ENCODE data around the gene EIF4A2.

DNA sequence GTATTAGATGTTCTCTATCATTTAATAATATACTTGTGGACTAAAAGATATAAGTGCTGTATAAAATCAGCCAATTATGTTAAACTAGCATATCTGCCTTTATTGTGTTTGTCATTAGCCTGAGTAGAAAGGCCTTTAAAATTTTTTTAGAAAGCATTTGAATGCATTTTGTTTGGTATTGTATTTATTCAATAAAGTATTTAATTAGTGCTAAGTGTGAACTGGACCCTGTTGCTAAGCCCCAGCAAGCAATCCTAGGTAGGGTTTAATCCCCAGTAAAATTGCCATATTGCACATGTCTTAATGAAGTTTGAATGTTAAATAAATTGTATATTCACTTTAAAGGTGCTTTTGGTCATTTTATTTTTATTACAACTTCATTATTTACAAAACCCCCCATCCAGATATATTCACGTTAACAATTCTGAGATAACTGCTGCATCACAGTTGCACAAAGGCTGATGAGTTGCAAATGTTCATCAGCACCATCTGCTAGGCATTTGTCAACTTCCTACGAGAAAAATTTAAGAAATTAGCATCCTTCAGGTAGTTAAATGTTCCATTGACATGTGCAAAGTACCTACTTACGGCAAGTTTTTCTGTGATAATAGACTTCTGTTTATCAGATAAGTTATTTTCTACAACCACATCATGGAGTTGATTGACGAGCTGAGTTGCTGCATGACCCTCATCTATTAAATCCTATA lies 6.3 kb downstream of the EIF4A2 start:
- TF ChIP-seq, protein P1, sequence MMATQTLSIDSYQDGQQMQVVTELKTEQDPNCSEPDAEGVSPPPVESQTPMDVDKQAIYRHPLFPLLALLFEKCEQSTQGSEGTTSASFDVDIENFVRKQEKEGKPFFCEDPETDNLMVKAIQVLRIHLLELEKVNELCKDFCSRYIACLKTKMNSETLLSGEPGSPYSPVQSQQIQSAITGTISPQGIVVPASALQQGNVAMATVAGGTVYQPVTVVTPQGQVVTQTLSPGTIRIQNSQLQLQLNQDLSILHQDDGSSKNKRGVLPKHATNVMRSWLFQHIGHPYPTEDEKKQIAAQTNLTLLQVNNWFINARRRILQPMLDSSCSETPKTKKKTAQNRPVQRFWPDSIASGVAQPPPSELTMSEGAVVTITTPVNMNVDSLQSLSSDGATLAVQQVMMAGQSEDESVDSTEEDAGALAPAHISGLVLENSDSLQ (IDR thresholded peaks at IDR 0.05), result no peak
- TF ChIP-seq FOXK2 (IDR thresholded peaks at IDR 0.05), result no peak

Measured in HEK293T (cell line).